ENCODE measurements around the gene TUBB2B. TPM values are rescaled to one million over a fixed set of nuclear protein-coding genes. Genes with fewer than 3 reads are reported as not detected.
A peak's percentile ranks its signal among the peaks of the same experiment; 100 is the strongest.

TUBB2B gene
- polyA plus RNA-seq, 1 experiment = 4.7 TPM

DNA sequence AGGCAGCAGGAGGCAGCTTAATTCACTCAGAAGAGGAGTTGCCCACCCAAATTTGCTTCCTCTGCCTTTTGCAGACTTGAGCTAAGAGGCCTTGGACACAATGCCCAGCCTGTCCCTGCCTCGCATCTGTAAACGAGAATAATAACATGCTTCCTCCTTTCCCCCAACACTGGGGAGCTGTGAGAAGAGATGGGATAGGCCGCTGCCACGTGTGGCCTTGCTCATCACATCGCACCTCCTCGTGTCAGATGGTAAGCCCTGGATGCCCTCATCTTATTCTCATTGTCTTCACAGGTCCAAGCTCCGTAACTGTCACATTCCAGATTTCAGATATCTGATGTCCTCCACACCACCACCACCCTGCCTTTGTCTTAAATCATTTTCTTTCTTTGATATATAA is 13.1 kb upstream of the TUBB2B start:
- POLR2A ChIA-PET = interaction anchor here (0.6 kb wide), 1 partner anchor 78 kb away, joined by 4 read pairs; no protein-coding TSS in a partner anchor

DNA sequence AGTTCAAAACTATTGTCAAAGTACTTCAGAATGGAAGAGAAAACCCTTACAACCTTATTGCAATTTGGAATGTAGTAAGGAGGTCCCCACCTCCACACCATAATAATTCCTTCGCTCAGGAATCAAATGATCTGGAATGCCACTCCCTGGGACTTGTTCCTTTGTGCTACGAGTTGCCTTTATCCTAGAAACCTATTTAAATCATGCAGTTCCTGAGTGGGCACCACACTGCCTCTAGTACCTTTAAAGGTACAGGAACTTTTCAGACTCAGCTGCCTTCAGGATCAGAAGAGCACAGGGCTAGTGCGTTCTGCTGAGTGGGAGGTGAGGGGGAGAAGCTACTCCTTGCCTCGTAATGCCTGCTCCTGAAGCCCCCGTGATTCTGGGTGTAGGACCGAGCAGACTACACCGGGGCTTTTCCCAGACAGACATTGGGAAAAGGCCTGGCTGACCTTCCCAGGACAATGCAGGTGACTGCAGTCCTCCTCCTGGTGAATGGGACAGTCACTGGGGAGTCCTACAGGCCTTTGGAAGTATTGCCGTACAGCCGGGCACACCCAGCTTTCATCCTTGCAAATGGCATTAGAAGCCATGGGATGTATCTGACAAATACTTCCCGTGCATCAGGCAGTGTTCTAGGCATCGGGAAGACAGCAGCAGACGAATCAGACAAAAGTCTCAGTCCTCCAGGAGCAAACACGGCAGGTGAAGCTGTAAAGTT is 11.8 kb upstream of the TUBB2B start:
- TF ChIP-seq, protein P1, sequence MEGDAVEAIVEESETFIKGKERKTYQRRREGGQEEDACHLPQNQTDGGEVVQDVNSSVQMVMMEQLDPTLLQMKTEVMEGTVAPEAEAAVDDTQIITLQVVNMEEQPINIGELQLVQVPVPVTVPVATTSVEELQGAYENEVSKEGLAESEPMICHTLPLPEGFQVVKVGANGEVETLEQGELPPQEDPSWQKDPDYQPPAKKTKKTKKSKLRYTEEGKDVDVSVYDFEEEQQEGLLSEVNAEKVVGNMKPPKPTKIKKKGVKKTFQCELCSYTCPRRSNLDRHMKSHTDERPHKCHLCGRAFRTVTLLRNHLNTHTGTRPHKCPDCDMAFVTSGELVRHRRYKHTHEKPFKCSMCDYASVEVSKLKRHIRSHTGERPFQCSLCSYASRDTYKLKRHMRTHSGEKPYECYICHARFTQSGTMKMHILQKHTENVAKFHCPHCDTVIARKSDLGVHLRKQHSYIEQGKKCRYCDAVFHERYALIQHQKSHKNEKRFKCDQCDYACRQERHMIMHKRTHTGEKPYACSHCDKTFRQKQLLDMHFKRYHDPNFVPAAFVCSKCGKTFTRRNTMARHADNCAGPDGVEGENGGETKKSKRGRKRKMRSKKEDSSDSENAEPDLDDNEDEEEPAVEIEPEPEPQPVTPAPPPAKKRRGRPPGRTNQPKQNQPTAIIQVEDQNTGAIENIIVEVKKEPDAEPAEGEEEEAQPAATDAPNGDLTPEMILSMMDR (IDR thresholded peaks at IDR 0.05; ENCODE audit: low read depth, low read length) = no peak
- no peak for DNase-seq (ENCODE audit: low read depth, low spot score)
- peaks cover 32% of the 10 kb centered on the region for H3K27me3 ChIP-seq (ENCODE audit: control insufficient read depth, insufficient read depth, low read length)
- H3K4me3 ChIP-seq (ENCODE audit: low read depth, low read length) = no peak overlapping the region
- peaks cover 3% of the 10 kb centered on the region; the same call in 1 of the 2 replicates for H3K9me3 ChIP-seq (ENCODE audit: control insufficient read depth, insufficient read depth, low read length)
- CTCF ChIA-PET = interaction anchor here (2.4 kb wide), 1 partner anchor 12 kb away, joined by 7 read pairs; no protein-coding TSS in a partner anchor
- H3K27ac ChIP-seq (ENCODE audit: low read depth, low read length) = no peak overlapping the region
- POLR2A ChIA-PET = no interaction called here

More for the DNA sequence above, 13.1 kb upstream of the TUBB2B start:
- H3K27me3 ChIP-seq (ENCODE audit: control insufficient read depth, insufficient read depth, low read length) = peaks cover 21% of the 10 kb centered on the region
- H3K4me3 ChIP-seq (ENCODE audit: low read depth, low read length) = no peak overlapping the region
- H3K27ac ChIP-seq (ENCODE audit: low read depth, low read length) = no peak overlapping the region
- CTCF ChIA-PET = interaction anchor here (2.4 kb wide), 1 partner anchor 11 kb away, joined by 7 read pairs; no protein-coding TSS in a partner anchor
- peaks cover 4% of the 10 kb centered on the region; the same call in 1 of the 2 replicates for H3K9me3 ChIP-seq (ENCODE audit: control insufficient read depth, insufficient read depth, low read length)
- TF ChIP-seq, protein P1 (IDR thresholded peaks at IDR 0.05; ENCODE audit: low read depth, low read length) = no peak
- DNase-seq (ENCODE audit: low read depth, low spot score) = no peak

DNA sequence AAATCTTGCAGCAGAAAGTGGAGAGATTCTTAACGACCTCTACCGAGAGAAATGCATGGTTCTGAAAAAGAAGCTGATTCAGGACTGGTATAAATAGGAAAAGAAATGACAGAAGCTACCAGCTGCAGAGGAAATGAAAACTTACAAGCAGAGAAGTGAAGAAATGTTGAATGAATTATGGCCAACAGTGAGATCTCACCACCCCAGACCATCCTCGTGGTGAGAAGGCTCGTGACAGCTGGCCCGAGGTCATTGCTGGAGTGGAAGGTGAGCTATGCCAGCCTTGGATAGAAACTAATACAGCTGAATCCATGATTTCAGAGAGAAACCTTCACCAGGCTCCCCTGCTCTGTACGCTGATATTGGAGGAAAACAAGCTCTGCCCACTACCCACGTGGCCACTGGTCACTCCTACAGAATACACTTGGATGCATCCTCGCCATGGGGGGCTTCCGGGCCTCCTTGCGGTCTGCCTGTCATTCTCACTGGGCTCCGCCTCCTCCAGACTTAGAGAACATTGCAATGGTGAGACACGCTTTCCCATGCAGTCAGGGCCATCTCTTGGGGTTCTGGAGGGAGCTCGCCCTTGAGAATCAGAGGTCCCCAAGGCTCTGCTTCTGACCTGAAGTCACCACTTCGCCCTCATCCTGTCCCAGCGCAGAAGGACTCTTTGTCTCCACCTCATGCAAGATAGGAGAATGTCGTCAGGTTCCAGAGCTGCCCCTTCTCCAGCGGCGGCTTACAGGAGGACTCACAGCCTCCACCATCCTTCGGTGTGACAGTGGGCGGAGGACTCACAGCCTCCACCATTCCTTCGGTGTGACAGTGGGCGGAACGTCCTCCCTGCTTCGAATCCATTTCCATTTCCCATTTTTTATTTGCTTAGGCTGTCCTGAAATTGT is 10.6 kb upstream of the TUBB2B start:
- CTCF ChIA-PET = interaction anchor here (0.8 to 2.7 kb wide), 6 partner anchors 9 to 458 kb away, joined by 3 to 12 read pairs (median 4); partner anchors contain the start of gene TUBB2A
- no peak for DNase-seq (ENCODE audit: low read depth, low spot score)
- POLR2A ChIA-PET = interaction anchor here (0.7 to 1.6 kb wide), 2 partner anchors 9 to 474 kb away, joined by 3 to 9 read pairs; no protein-coding TSS in a partner anchor
- Histone ChIP-seq H3K27ac (ENCODE audit: low read depth, low read length) (no peak overlapping the region), H3K9me3 (ENCODE audit: control insufficient read depth, insufficient read depth, low read length) (no peaks in the 10 kb centered on the region), H3K4me3 (ENCODE audit: low read depth, low read length) (no peak overlapping the region), H3K27me3 (ENCODE audit: control insufficient read depth, insufficient read depth, low read length) (peaks cover 43% of the 10 kb centered on the region)
- TF ChIP-seq, protein P1 (IDR thresholded peaks at IDR 0.05; ENCODE audit: low read depth, low read length) = peak; percentile 24; the same call in 1 of the 2 replicates

DNA sequence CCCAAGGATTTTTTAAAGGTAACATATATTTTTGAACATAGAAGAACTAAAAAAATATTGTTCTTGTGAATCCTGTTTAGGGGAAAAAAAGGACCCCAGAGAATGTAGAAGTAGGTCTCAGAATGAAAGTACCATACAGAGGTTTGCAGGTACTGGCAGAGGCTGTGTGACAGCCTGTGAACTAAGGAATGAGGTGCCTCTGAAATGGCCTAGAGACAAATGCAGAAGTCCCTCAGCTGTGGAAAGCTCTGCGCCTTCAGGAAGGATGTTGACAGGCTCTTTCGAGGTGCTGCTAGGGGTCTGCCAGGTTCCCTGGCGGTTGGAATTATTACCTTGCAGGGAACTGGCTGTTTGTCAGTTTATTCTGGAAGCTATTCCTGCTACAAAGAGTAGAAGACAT is 8.6 kb upstream of the TUBB2B start:
- Histone ChIP-seq H3K27ac (ENCODE audit: low read depth, low read length) (no peak overlapping the region), H3K9me3 (ENCODE audit: control insufficient read depth, insufficient read depth, low read length) (no peaks in the 10 kb centered on the region; the same call in 1 of the 2 replicates), H3K27me3 (ENCODE audit: control insufficient read depth, insufficient read depth, low read length) (peaks cover 56% of the 10 kb centered on the region), H3K4me3 (ENCODE audit: low read depth, low read length) (no peak overlapping the region)
- TF ChIP-seq, protein P1 (IDR thresholded peaks at IDR 0.05; ENCODE audit: low read depth, low read length) = no peak
- DNase-seq (ENCODE audit: low read depth, low spot score) = no peak
- ChIA-PET CTCF (interaction anchor here (0.8 to 2.7 kb wide), 2 partner anchors 16 to 110 kb away, joined by 3 to 12 read pairs; no protein-coding TSS in a partner anchor), POLR2A (no interaction called here)

All from AG04450 (cell line).